ENCODE measurements around the gene SART1. TPM values are rescaled to one million over a fixed set of nuclear protein-coding genes. Genes with fewer than 3 reads are reported as not detected.
A peak's percentile ranks its signal among the peaks of the same experiment; 100 is the strongest.

SART1 gene
- total RNA-seq: 30.3 to 37.3 TPM (median 34.4 TPM) in 3 replicates
- long read RNA-seq, transcript SART1-201 (20 exons, 3,293 nt): major isoform, 95 of 108 reads
- long read RNA-seq, partial matches to known transcripts: 5 of 108 reads
- long read RNA-seq, other reads (novel, unspliced or antisense): 8 of 108 reads

GRCh38 chr11:65961267-65962140, at the start of gene SART1:
SART1 (plus strand) TSS chr11:65961734; CDS start chr11:65961781, 47 bp downstream.
- Mint-ChIP-seq H3K36me3 (ENCODE audit: low read depth) (peaks cover 14% of the 10 kb centered on the region), H3K4me1 (ENCODE audit: low read depth) (peaks cover 30% of the 10 kb centered on the region), H3K27me3 (ENCODE audit: low read depth) (no peaks in the 10 kb centered on the region), H3K4me3 (ENCODE audit: unreplicated experiment) (peak within 1 kb of the TSS; percentile 85), H3K9me3 (ENCODE audit: low read depth) (no peaks in the 10 kb centered on the region), H3K27ac (ENCODE audit: unreplicated experiment) (peak within 1 kb of the TSS; percentile 97)
- peak; percentile 99 for DNase-seq (ENCODE audit: low spot score)
- no peak for TF ChIP-seq CTCF (IDR thresholded peaks at IDR 0.05)

- H3K36me3 Mint-ChIP-seq (ENCODE audit: low read depth): peaks cover 3% of the 10 kb centered on the region
- TF ChIP-seq CTCF (IDR thresholded peaks at IDR 0.05): no peak
- H3K9me3 Mint-ChIP-seq (ENCODE audit: low read depth): no peaks in the 10 kb centered on the region
- no peak for DNase-seq (ENCODE audit: low spot score)
- no peaks in the 10 kb centered on the region for H3K27me3 Mint-ChIP-seq (ENCODE audit: low read depth)
- peaks cover 52% of the 10 kb centered on the region for H3K4me1 Mint-ChIP-seq (ENCODE audit: low read depth)
- H3K4me3 Mint-ChIP-seq (ENCODE audit: unreplicated experiment): no peak overlapping the region
- peak overlapping the region; percentile 59 for H3K27ac Mint-ChIP-seq (ENCODE audit: unreplicated experiment)
Observed at GRCh38 chr11:65912845-65913244, 48.7 kb upstream of the SART1 start.

GRCh38 chr11:65915101-65915820, 46.3 kb upstream of the SART1 start:
- Mint-ChIP-seq H3K9me3 (ENCODE audit: low read depth) (no peaks in the 10 kb centered on the region), H3K27me3 (ENCODE audit: low read depth) (no peaks in the 10 kb centered on the region), H3K4me1 (ENCODE audit: low read depth) (peaks cover 60% of the 10 kb centered on the region), H3K27ac (ENCODE audit: unreplicated experiment) (peak overlapping the region; percentile 100), H3K36me3 (ENCODE audit: low read depth) (peaks cover 3% of the 10 kb centered on the region), H3K4me3 (ENCODE audit: unreplicated experiment) (peak overlapping the region; percentile 76)
- no peak for DNase-seq (ENCODE audit: low spot score)
- TF ChIP-seq CTCF (IDR thresholded peaks at IDR 0.05): no peak

GRCh38 chr11:65915821-65916251, 45.7 kb upstream of the SART1 start:
- Mint-ChIP-seq H3K9me3 (ENCODE audit: low read depth) (no peaks in the 10 kb centered on the region), H3K27me3 (ENCODE audit: low read depth) (no peaks in the 10 kb centered on the region), H3K36me3 (ENCODE audit: low read depth) (peaks cover 3% of the 10 kb centered on the region), H3K4me3 (ENCODE audit: unreplicated experiment) (peak overlapping the region; percentile 76), H3K4me1 (ENCODE audit: low read depth) (peaks cover 66% of the 10 kb centered on the region), H3K27ac (ENCODE audit: unreplicated experiment) (peak overlapping the region; percentile 100)
- TF ChIP-seq CTCF (IDR thresholded peaks at IDR 0.05): no peak
- DNase-seq (ENCODE audit: low spot score): peak; percentile 98

- Mint-ChIP-seq H3K27ac (ENCODE audit: unreplicated experiment) (peak overlapping the region; percentile 100), H3K27me3 (ENCODE audit: low read depth) (no peaks in the 10 kb centered on the region), H3K4me3 (ENCODE audit: unreplicated experiment) (peak overlapping the region; percentile 76), H3K9me3 (ENCODE audit: low read depth) (no peaks in the 10 kb centered on the region), H3K4me1 (ENCODE audit: low read depth) (peaks cover 61% of the 10 kb centered on the region), H3K36me3 (ENCODE audit: low read depth) (peaks cover 3% of the 10 kb centered on the region)
- DNase-seq (ENCODE audit: low spot score): no peak
- no peak for TF ChIP-seq CTCF (IDR thresholded peaks at IDR 0.05)
Observed at GRCh38 chr11:65916391-65916790, 45.1 kb upstream of the SART1 start.

All from chondrocyte (in vitro differentiated cells).